Activated T-cell treated with anti-CD3 and anti-CD28 coated beads, Interleukin-2, amount 50 U/mL, for 48 hours (primary cell): Measurements from ENCODE around the gene MMP24.
"Not testable (repeated sequence)": the region's sequence is repeated elsewhere in the genome, so short reads cannot be mapped to it uniquely, and the experiment has no call there.

Source experiments
- DNase-seq, 2 experiments: peaks; one replicate each; pipeline ENCODE4 v3.0.0-alpha.2; 2020

MMP24 gene

GRCh38 chr20:35262321-35262720, 35.8 kb downstream of the MMP24 start:
- not testable (repeated sequence) for DNase-seq

DNA sequence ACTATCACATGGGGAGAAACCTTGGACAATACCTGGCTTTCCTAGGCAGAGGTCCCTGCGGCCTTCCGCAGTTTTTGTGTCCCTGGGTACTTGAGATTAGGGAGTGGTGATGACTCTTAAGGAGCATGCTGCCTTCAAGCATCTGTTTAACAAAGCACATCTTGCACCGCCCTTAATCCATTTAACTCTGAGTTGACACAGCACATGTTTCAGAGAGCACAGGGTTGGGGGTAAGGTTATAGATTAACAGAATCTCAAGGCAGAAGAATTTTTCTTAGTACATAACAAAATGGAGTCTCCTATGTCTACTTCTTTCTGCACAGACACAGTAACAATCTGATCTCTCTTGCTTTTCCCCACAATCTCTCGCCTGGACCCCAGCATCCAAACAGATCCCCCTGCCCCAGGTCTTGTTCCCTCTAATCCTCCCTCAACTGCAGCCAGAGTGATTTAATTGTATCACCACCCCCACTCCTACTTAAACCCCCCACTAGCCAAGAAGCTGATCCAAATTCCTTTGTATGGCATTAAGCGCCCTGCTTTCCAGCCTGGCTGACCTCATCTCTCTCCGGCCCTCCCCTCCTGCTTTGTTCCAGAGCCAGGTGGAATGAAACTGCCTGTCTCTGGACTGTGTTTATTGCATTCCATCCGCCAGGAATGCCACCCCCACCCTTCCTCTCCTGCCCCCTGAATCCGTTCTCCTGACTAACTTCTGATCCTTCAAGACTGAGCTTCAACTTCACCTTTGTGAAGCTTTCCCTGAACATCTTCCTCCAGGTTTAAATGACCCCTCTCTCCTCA, 36.4 kb downstream of the MMP24 start:
- DNase-seq, result not testable (repeated sequence)

DNA sequence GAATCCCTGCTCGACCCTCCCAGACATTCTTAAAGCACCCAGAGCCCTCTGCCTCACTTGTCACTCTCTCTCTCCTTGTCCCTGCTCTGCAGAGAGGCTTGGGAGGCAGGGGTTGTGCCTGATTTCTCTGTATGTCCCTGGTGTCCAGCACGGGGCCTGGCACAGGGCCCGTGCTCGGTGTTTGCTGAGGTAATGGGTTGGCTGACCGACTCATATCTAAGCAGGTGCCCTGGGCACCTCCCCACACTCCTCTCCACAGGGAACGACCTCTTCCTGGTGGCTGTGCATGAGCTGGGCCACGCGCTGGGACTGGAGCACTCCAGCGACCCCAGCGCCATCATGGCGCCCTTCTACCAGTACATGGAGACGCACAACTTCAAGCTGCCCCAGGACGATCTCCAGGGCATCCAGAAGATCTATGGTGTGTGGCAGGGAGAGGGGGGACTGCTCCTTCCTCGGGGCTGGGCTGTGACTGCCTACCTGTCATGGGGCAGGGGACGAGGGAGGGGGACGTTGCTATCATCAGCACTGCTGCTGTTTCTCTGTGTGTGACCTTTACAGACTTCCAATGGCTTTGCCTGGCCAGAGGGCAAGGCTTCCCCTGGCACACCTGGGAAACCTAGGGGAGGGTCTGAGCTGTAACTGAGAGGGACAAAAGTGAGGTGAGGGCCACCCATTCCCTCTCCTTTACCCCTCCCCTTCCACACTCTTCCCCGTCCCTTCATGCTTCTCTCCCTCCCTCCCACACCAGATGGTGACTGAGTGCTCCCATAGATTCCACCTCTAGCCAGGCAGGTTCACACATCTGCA, 37.2 kb downstream of the MMP24 start:
- DNase-seq, result no peak

GRCh38 chr20:35264755-35265154, 38.3 kb downstream of the MMP24 start:
- no peak for DNase-seq

DNA sequence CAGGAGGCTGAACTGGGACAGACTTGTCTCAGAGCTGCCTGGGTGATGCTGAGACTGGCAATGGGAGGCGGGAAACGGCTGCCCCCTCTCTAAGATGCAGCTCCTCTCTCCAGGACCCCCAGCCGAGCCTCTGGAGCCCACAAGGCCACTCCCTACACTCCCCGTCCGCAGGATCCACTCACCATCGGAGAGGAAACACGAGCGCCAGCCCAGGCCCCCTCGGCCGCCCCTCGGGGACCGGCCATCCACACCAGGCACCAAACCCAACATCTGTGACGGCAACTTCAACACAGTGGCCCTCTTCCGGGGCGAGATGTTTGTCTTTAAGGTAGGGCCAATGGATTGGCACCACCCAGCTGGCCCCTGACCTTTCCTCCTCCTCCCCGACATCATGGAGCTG, 40.6 kb downstream of the MMP24 start:
- DNase-seq, result no peak

DNA sequence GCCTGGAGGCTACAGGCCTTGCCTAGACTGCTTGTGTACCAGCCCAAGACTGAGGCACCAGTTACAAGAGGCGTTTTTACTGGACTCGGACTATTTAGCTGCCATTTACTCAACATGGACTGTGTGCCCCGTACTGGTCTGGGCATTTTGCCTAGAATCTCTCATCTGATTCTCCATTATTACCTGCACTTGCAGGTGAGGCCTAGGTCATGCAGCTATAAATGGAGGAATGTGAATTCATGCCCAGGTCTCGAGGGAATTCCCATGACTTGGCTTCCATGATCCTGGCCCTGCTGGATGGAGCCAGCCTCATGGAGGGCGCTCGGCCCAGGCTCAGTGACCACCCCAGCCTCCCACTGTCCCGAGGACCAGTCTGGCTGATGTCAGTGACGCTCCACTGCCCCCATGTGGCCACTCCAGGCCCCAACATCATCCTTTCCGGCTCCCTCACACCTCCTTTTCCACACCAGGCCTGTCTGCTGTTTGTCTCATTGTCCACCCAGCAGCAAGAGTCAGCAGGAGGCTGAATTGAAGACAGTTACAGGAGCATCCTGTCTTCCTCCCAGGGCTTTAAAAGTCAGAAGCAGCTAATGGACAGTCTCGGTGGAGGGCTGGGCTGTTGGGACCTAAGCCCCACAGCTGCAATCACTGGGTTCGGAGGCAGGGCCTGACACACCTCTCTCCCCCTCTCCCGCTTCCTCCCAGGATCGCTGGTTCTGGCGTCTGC, 42.7 kb downstream of the MMP24 start:
- DNase-seq, result peak; percentile 70 to 75

GRCh38 chr20:35270021-35270902, 43.8 kb downstream of the MMP24 start:
- DNase-seq, result no peak

DNA sequence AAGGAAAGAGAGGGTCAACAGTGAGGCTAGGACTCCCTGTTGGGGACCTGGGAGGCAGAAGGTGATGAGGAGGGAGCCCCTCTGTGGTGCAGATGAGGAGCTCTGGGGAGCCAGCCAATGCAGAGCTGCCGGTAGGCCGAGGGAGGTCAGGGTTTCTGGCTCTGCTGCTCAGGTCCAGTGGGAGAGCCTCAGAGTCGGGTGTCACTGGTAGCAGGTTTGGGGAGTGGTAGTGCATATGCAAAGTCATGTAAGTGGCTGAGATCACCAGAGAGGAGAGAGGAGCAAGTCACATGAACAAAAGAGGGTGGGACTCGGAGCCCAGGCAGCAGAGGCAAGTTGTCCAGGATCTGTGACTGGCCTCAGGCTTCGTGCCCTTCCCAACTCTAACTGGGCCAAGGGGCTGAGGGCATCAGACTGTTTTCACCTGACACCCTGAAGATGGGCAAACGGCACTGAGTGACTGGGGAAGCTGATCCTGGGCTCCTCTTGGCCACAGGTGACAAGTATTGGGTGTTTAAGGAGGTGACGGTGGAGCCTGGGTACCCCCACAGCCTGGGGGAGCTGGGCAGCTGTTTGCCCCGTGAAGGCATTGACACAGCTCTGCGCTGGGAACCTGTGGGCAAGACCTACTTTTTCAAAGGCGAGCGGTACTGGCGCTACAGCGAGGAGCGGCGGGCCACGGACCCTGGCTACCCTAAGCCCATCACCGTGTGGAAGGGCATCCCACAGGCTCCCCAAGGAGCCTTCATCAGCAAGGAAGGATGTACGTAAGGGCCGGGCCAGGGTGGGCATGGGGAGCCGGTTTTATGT, 44.8 kb downstream of the MMP24 start:
- DNase-seq, result no peak

DNA sequence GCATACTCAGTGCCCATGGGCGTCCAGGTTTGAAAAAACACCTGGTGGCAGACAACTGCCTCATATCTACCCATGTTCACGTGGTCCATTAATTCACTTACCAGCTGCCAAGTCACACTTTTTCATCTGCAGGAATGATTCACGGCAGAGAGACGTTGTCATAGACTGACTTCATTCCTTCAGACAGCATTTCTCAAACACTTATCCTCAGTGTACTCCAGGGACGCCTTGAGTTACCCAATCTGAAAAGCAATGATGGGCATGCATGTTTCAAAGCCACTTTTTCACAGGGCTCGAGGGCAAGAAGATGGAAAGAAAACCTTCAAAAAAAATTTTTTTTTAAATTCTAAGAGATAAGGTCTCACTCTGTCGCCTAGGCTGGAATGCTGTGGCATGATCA, 45.4 kb downstream of the MMP24 start:
- no peak for DNase-seq

DNA sequence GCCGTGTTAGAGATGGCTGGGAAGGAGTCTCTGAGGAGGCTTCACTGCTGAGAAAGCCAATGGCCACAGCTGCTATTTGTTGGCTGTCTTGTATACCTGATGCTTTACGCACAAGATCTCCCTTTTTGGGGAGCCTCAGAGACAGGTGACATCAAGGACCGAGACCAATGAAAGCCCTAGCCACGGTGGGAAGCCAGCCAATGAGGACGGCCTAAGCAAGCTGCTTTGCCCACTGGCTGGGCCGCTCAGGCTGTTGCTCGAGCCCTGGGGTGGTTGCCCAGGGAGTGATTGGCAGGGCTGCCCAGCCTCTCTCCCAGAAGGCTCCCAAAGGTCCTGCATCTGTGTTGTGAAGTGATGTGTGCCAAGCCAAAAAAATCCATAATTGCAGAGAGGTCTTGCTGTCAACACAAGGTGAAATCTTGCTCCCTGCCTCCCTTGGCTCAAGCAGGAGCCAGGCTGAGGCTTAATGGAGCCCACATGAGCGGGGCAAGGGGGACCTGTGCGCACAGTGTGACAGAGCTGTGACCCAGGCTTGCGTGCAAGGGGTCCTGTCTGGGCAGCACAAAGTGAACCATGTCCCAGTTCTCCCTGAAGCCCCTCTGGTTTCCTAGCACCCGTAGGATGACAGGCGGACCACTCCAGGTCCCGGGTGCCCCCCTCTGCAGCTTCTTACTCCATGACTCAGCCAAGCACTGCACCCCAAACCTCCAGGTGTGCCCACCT, 47.1 kb downstream of the MMP24 start:
- DNase-seq, result no peak

DNA sequence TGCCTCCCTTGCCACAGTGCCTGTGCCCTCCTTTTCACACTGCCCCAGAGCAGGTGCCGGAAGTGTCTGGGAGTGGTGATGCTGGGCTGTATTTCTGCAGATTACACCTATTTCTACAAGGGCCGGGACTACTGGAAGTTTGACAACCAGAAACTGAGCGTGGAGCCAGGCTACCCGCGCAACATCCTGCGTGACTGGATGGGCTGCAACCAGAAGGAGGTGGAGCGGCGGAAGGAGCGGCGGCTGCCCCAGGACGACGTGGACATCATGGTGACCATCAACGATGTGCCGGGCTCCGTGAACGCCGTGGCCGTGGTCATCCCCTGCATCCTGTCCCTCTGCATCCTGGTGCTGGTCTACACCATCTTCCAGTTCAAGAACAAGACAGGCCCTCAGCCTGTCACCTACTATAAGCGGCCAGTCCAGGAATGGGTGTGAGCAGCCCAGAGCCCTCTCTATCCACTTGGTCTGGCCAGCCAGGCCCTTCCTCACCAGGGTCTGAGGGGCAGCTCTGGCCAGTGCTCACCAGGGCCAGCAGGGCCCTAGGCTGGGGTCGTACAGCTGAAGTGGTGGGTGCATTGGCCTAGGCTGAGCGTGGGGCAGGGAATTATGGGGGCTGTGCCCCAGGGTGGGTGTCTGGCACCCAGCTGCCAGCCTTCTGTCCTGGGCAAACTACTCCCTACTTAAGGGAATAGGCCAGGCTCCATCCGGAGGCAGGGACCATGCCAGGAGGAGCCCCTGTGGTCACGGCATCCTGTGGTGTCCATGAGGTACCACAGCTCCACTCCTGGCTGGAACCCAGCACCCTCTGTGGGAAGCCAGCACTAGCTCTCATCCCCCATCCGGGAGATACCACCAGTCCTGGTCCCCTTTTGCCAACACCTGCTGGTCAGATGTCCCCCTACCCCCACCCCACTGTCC, 47.9 kb downstream of the MMP24 start:
- DNase-seq, result no peak

DNA sequence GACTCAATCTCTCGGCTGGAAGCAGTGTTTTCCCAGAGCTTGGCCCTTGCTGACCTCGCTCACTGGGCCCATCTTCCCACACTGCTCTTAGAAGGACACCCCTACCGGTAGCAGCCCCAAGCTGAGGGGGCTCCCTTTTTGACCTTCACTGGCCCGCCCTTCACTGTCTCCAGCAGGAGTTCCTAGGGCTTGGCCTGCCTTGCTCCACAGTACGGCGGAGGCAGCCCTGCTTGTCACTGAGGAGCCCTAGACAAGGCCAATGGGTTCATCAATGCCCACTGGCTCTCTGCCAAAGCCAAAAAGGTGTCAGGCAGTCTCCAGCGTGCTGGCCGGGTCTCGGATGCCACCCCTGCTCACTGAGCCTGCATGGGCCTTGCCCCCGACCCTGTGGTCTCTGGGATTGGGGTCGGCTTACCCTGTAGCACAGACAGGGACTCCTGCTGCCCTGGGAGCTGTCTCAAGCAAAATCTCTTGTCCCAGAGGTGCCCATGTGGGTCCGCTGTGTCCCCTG, 49.3 kb downstream of the MMP24 start:
- DNase-seq, result no peak

GRCh38 chr20:35276408-35276807, 49.9 kb downstream of the MMP24 start:
- no peak for DNase-seq

- no peak for DNase-seq
Measured at GRCh38 chr20:35277127-35277526, 50.6 kb downstream of the MMP24 start.

GRCh38 chr20:35277531-35278395, 51.3 kb downstream of the MMP24 start, which contains the start of gene MMP24OS:
Gene MMP24OS (minus strand): TSS chr20:35278122. CDS start chr20:35277929, 193 bp downstream.
- DNase-seq, result peak; percentile 93 to 94

- DNase-seq, result no peak
Measured at GRCh38 chr20:35279040-35279439, 52.5 kb downstream of the MMP24 start.

DNA sequence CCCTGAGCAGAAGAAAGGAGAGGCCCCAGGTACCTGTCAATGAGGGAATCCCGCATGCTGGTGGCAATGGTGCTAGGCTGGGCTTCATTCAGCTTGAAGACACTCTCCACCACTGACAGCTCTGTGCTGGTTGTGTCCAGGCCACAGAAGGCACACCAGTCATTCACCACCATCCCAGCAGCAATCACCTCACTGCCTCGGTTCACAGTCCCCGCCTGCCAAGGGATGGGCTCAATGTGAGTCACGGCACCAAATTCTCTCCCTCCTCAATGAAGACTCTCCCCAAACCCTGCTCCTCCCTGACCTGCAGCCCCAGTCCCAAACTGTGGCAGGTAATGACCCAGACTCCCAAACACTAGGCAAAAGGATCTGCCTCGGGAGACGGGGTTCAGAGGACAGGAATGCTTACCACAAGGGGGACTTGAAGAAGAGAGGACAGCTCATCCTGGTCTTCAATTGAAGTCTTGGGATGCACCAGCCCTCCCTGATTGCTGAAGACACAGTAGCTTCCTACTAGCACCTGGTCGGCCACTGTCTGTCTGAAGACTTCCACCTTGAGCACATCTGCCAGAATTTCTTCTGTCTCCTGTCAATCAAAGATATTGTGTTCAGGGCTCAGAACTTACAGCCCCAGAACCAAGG, 53.2 kb downstream of the MMP24 start:
- no peak for DNase-seq

DNA sequence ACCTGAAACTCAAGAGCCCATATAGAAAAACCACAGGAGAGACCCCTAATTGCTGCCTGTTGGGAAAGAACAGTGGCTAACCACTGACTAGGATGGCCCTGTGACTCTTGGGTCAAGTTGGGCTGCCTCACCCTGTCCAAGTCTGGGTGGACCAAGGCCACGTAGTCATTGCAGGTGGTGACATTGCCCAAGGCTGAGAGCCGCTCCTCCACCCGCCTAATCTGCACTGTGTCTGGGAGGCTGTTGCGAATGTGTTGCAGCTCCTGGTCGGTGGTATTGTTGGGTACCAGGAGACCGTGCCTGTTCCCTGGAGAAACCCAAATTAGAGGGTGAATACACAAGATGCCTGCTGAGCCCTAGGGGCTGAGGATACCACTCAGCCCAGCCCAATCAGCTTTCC, 54.0 kb downstream of the MMP24 start:
- no peak for DNase-seq
